OCI-LY3 (cell line): Measurements from ENCODE around the gene FKRP.

Experiments used
- H2AFZ ChIP-seq: fragments of 200-600, 300-600 bp; shearing (Covaris generic); 2 replicates; pipeline ENCODE4 v1.6.0; 2014; ENCODE audit warnings: antibody characterized with exemption, low read depth, low read length
- H3K27ac ChIP-seq: fragments of 200-600, 300-600 bp; sonication (generic); 2 replicates; pipeline ENCODE4 v1.5.1; 2014; ENCODE audit warnings: mild to moderate bottlenecking, low read length, moderate library complexity, mixed read lengths
- H3K27me3 ChIP-seq: fragments of 200-600, 300-600 bp; sonication (generic); 2 replicates; pipeline ENCODE4 v1.6.1; 2014; ENCODE audit warnings: low read depth, low read length, mixed read lengths
- H3K36me3 ChIP-seq: fragments of 200-600, 300-600 bp; sonication (generic); replicated peaks from 2 replicates; pipeline ENCODE3; 2014; ENCODE audit warnings: low read depth, low read length, mixed read lengths
- H3K4me1 ChIP-seq: fragments of 300-600, 200-600 bp; sonication (generic); 2 replicates; pipeline ENCODE4 v1.6.1; 2014; ENCODE audit warnings: low read length, mixed read lengths
- H3K4me2 ChIP-seq: fragments of 200-600, 300-600 bp; sonication (generic); 2 replicates; pipeline ENCODE4 v1.6.1; 2014; ENCODE audit warnings: low read length, mixed read lengths
- H3K4me3 ChIP-seq: fragments of 300-600, 200-600 bp; sonication (generic); 2 replicates; pipeline ENCODE4 v1.5.1; 2014; ENCODE audit warnings: antibody characterized with exemption, mild to moderate bottlenecking, low read length, moderate library complexity
- H3K79me2 ChIP-seq: fragments of 300-600, 200-600 bp; shearing (Covaris generic); 2 replicates; pipeline ENCODE4 v1.6.1; 2014; ENCODE audit warnings: mild to moderate bottlenecking, low read length, mixed read lengths
- H3K9ac ChIP-seq: fragments of 300-600, 200-600 bp; shearing (Covaris generic); 2 replicates; pipeline ENCODE4 v1.6.0; 2014; ENCODE audit warnings: mild to moderate bottlenecking, low read length, moderate library complexity
- H3K9me3 ChIP-seq: fragments of 200-600, 300-600 bp; shearing (Covaris generic); 2 replicates; pipeline ENCODE4 v1.6.1; 2014; ENCODE audit warnings: low read length, mixed read lengths; ENCODE audit not compliant: insufficient read depth
- H4K20me1 ChIP-seq: fragments of 200-600, 300-600 bp; sonication (generic); 2 replicates; pipeline ENCODE4 v1.6.1; 2016; ENCODE audit warnings: low read length, mixed read lengths; ENCODE audit not compliant: insufficient read depth
- CTCF ChIP-seq: fragments of 200-600, 300-600 bp; sonication (generic); IDR thresholded peaks from 2 replicates; pipeline ENCODE4 v1.5.1; 2014; ENCODE audit warnings: antibody characterized with exemption, low read length, low read depth
- EZH2phosphoT487 ChIP-seq: fragments of 200-600 bp; shearing (Covaris generic); IDR thresholded peaks from 2 replicates; pipeline ENCODE4 v1.6.1; 2018; ENCODE audit warnings: antibody characterized with exemption, mixed run types, low read depth

FKRP gene

GRCh38 chr19:46730595-46730994 is 15.3 kb upstream of the FKRP start:
- TF ChIP-seq CTCF: no peak
- no peak for TF ChIP-seq EZH2phosphoT487
- Histone ChIP-seq H3K4me2 (no peak overlapping the region), H3K79me2 (peaks cover 54% of the 10 kb centered on the region), H3K36me3 (peaks cover 80% of the 10 kb centered on the region), H3K27ac (no peak overlapping the region), H3K4me3 (no peak overlapping the region), H2AFZ (no peak overlapping the region), H4K20me1 (peaks cover 59% of the 10 kb centered on the region), H3K9me3 (no peaks in the 10 kb centered on the region), H3K9ac (no peak overlapping the region), H3K27me3 (no peaks in the 10 kb centered on the region), H3K4me1 (no peaks in the 10 kb centered on the region)

GRCh38 chr19:46731007-46731501 is 14.8 kb upstream of the FKRP start:
- H2AFZ ChIP-seq: no peak overlapping the region
- no peak overlapping the region for H3K4me2 ChIP-seq
- no peak overlapping the region for H3K9ac ChIP-seq
- no peak overlapping the region for H3K27ac ChIP-seq
- peaks cover 54% of the 10 kb centered on the region for H3K79me2 ChIP-seq
- no peaks in the 10 kb centered on the region for H3K4me1 ChIP-seq
- peaks cover 56% of the 10 kb centered on the region for H4K20me1 ChIP-seq
- no peaks in the 10 kb centered on the region for H3K27me3 ChIP-seq
- H3K9me3 ChIP-seq: no peaks in the 10 kb centered on the region
- TF ChIP-seq EZH2phosphoT487: no peak
- no peak for TF ChIP-seq CTCF
- H3K36me3 ChIP-seq: peaks cover 75% of the 10 kb centered on the region
- no peak overlapping the region for H3K4me3 ChIP-seq

GRCh38 chr19:46731584-46731983 is 14.3 kb upstream of the FKRP start:
- H3K4me2 ChIP-seq: no peak overlapping the region
- no peak overlapping the region for H3K27ac ChIP-seq
- H4K20me1 ChIP-seq: peaks cover 57% of the 10 kb centered on the region
- no peaks in the 10 kb centered on the region for H3K9me3 ChIP-seq
- H3K27me3 ChIP-seq: no peaks in the 10 kb centered on the region
- H3K79me2 ChIP-seq: peaks cover 56% of the 10 kb centered on the region
- H3K4me1 ChIP-seq: no peaks in the 10 kb centered on the region
- TF ChIP-seq EZH2phosphoT487 (no peak), CTCF (no peak)
- H3K36me3 ChIP-seq: peaks cover 74% of the 10 kb centered on the region
- H2AFZ ChIP-seq: no peak overlapping the region
- H3K9ac ChIP-seq: no peak overlapping the region
- no peak overlapping the region for H3K4me3 ChIP-seq

GRCh38 chr19:46732172-46732938 is 13.5 kb upstream of the FKRP start:
- no peak overlapping the region for H3K27ac ChIP-seq
- H3K9me3 ChIP-seq: no peaks in the 10 kb centered on the region
- H3K4me2 ChIP-seq: no peak overlapping the region
- H4K20me1 ChIP-seq: peaks cover 63% of the 10 kb centered on the region
- H3K27me3 ChIP-seq: no peaks in the 10 kb centered on the region
- H3K9ac ChIP-seq: no peak overlapping the region
- no peaks in the 10 kb centered on the region for H3K4me1 ChIP-seq
- H3K4me3 ChIP-seq: no peak overlapping the region
- H3K79me2 ChIP-seq: peaks cover 61% of the 10 kb centered on the region
- no peak overlapping the region for H2AFZ ChIP-seq
- H3K36me3 ChIP-seq: peaks cover 73% of the 10 kb centered on the region
- no peak for TF ChIP-seq EZH2phosphoT487
- no peak for TF ChIP-seq CTCF
